ENCODE results near the gene FAM168B.
"Not testable (repeated sequence)": the region's sequence is repeated elsewhere in the genome, so short reads cannot be mapped to it uniquely, and the experiment has no call there.

The FAM168B gene

DNA sequence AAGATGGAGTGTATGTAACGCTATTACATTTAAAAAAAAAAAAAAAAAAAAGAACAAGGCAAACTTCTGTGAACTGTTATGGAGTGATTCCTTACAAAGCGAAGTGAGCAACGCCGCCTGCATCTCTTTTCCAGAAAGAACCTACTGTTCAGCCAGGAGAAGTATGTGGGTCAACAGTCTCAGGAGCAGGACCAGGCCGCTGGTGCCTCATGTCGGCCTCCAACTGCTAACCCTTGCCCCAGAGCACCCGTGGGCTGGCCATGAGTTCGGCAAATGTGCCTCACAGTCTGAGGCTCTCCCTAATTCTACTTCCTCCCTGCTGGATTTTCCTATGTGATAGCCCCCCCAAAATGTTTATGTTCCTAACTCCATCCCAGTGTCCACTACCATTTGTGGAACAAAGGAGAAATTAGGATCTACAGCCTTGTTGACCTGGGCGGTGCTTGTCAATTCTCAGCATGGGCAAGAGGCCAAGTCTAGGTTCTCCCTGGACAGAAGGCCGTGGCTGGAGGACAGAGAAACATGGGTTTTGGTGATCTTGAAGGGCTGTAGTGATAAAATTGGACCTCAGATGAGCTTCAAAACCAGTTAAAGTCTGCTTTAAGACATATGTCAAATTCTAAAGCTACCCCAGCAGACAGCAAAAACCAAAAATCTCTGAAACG, 15.9 kb downstream of the FAM168B start:
- H3K4me3 ChIP-seq (ENCODE audit: low read depth, low read length): no peak overlapping the region
- TF ChIP-seq, protein P1, sequence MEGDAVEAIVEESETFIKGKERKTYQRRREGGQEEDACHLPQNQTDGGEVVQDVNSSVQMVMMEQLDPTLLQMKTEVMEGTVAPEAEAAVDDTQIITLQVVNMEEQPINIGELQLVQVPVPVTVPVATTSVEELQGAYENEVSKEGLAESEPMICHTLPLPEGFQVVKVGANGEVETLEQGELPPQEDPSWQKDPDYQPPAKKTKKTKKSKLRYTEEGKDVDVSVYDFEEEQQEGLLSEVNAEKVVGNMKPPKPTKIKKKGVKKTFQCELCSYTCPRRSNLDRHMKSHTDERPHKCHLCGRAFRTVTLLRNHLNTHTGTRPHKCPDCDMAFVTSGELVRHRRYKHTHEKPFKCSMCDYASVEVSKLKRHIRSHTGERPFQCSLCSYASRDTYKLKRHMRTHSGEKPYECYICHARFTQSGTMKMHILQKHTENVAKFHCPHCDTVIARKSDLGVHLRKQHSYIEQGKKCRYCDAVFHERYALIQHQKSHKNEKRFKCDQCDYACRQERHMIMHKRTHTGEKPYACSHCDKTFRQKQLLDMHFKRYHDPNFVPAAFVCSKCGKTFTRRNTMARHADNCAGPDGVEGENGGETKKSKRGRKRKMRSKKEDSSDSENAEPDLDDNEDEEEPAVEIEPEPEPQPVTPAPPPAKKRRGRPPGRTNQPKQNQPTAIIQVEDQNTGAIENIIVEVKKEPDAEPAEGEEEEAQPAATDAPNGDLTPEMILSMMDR (IDR thresholded peaks at IDR 0.05; ENCODE audit: borderline replicate concordance, insufficient read depth, low read depth, low read length): no peak

DNA sequence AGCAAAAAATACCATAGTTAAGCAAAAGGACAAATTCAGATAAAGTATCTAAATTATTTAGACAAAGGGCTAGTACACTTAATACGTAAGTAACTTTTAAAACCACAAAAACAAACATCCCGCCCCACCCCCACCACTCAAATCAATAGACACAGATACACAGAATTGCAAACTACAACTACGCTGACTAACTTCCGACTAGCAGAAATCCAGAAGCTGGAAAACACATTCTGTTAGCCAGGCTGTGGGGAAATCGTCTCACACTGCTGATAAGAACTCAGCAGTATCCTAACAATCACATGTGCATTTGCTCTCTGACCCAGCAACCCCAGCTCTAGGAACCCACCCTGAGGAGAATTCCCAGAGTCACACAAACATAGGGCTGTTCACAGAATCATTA, 16.6 kb downstream of the FAM168B start:
- no peak overlapping the region for H3K4me3 ChIP-seq (ENCODE audit: low read depth, low read length)
- TF ChIP-seq, protein P1 (IDR thresholded peaks at IDR 0.05; ENCODE audit: borderline replicate concordance, insufficient read depth, low read depth, low read length): no peak

DNA sequence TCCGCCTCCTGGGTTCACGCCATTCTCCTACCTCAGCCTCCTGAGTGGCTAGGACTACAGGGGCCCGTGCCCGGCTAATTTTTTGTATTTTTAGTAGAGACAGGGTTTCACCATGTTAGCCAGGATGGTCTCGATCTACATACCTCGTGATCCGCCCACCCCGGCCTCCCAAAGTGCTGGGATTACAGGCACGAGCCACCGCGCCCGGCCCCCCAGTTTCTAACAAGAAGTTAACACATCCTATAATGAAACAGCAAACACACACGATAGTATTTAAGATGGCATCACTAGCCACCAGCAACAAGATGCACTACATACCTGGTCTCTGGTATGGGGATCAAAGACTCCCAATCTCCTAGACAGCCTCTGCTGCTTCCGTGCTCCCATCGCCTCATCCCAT, 17.7 kb downstream of the FAM168B start:
- not testable (repeated sequence) for H3K4me3 ChIP-seq (ENCODE audit: low read depth, low read length)

DNA sequence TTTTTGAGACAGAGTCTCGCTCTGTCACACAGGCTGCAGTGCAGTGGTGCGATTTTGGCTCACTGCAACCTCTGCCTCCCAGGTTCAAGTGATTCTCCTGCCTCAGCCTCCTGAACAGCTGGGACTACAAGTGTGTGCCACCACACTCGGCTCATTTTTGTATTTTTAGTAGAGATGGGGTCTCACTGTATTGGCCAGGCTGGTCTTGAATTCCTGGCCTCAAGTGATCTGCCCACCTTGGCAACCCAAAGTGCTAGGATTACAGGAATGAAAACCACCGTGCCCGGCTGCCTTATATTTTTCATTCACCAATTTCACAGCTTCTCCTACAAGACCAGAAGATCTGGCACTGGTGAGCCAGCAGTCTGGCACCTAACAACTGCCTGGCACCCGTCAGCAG, 25.1 kb downstream of the FAM168B start:
- not testable (repeated sequence) for H3K4me3 ChIP-seq (ENCODE audit: low read depth, low read length)

DNA sequence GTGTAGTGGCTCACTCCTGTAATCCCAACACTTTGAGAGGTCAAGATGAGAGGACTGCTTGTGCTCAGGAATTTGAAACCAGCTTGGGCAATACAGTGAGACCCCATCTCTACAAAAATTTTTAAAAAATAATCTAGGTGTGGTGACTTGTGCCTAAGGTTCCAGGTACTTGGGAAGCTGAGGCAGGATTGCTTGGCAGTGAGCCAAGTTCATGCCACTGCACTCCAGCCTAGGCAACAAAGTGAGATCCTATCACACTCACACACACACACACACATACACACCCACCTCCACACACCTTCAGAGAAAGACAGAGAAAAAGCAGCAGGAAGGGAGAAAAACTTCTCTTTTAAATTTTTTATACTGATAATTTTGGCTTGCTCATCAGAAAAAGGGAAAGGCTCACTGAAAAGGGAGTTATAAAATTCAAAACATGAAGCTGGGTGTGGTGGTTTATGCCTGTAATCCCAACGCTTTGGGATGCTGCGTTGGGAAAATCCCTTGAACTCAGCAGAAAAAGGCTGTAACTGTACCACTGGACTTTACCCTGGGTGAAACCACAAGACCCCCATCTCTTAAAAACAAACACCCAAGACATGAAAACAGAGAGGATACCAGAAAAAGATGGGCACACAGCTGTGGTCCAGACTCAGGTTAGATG, 25.7 kb downstream of the FAM168B start:
- TF ChIP-seq, protein P1 (IDR thresholded peaks at IDR 0.05; ENCODE audit: borderline replicate concordance, insufficient read depth, low read depth, low read length): no peak
- no peak overlapping the region for H3K4me3 ChIP-seq (ENCODE audit: low read depth, low read length)

DNA sequence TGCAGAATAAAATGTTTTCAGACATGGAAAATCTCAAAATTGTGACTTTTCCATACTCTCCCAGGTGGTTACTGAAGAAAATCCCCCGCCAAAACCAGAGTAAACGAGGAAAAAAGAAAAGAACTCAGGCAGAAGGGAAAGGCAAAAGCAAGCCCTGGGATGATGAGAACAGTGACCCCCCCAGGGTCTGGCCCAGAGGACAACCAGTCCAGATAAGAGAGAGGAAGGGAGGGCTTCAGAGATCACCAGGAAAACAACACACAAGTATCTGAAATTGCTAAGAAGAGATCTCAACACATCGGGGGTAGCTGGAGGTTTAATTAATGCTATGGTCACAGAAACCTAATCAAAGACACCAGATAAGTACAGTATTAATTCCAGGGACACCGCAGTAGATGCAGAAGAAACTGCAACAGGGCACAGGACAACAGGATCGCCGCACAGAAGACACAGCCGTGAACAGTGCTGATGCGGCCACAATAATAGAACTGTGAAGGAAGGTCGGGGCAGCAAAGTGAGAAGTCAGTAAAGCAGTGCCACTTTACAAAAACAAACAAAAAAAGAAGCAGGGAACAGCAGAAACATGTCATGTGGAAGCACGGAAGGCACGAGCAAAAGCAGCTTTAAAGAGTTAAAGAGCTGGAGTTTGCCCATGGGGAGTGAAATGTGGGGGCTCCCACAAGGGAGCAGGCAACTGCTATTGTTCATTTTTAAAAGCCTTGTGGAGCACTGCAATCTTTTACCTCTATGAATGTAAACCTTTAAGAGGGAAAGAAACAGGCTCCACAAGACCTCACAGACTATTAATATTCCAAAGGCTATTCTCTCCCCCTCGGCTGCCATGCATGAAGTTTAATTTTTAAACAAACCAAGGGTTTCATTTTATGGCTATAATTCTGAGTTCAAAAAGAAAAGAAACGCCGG, 28.4 kb downstream of the FAM168B start:
- no peak overlapping the region for H3K4me3 ChIP-seq (ENCODE audit: low read depth, low read length)
- TF ChIP-seq, protein P1 (IDR thresholded peaks at IDR 0.05; ENCODE audit: borderline replicate concordance, insufficient read depth, low read depth, low read length): no peak

DNA sequence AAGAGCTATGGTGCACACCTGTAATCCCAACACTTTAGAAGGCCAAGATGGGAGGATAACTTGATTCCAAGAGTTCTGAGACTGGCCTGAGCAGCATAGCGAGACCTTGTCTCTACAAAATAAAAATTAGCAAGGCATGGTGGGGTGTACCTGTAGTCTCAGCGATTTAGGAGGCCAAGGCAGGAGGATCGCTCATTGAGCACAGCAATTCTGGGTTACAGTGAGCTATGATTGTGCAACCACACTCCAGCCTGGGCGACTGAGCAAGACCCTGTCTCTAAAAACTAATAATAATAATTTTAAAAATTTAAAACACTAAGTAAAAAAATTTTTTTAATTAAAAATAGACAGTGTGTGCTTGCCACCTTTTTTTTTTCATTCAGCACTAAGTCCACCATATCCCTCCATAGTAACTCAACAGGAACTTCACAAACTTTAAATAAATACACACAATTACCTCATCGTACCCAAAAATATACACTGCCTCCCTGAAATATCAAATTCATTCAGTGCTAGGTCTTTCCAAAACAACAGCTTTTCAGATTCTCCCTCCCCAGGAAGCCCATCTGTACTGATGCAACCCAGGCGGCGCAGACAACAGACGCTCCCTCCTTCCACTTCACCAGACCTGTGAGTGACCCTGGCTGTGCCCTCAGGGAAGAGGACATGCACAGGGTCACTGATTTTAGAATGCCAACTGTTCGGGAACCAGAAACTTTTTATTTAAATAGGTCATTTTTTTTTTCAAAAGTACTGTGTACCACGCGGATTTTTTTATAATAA, 29.6 kb downstream of the FAM168B start:
- H3K4me3 ChIP-seq (ENCODE audit: low read depth, low read length): no peak overlapping the region
- TF ChIP-seq, protein P1 (IDR thresholded peaks at IDR 0.05; ENCODE audit: borderline replicate concordance, insufficient read depth, low read depth, low read length): no peak
